ENCODE measurements around the gene SMG5. TPM values are rescaled to one million over a fixed set of nuclear protein-coding genes. Genes with fewer than 3 reads are reported as not detected.

Gene SMG5
- total and polyA plus RNA-seq, 2 experiments from 2014 or later, result 25.9 to 118 TPM

DNA sequence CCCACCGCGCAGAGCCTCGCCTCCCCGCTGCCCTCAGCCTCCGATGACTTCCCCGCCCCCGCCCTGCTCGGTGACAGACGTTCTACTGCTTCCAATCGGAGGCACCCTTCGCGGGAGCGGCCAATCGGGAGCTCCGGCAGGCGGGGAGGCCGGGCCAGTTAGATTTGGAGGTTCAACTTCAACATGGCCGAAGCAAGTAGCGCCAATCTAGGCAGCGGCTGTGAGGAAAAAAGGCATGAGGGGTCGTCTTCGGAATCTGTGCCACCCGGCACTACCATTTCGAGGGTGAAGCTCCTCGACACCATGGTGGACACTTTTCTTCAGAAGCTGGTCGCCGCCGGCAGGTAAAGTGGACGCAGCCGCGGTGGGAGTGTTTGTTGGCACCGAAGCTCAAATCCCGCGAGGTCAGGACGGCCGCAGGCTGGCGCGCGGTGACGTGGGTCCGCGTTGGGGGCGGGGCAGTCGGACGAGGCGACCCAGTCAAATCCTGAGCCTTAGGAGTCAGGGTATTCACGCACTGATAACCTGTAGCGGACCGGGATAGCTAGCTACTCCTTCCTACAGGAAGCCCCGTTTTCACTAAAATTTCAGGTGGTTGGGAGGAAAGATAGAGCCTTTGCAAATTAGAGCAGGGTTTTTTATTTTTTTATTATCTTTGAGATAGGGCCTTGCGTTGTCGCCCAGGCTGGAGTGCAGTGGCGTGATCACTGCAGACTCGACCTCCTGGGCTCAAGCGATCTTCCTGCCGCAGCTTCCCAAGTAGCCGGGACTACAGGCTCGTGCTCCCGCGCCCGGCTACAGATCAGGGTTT is 69.6 kb downstream of the SMG5 start, which contains the start of gene PMF1 (continued):
- TF ChIP-seq, protein P1, sequence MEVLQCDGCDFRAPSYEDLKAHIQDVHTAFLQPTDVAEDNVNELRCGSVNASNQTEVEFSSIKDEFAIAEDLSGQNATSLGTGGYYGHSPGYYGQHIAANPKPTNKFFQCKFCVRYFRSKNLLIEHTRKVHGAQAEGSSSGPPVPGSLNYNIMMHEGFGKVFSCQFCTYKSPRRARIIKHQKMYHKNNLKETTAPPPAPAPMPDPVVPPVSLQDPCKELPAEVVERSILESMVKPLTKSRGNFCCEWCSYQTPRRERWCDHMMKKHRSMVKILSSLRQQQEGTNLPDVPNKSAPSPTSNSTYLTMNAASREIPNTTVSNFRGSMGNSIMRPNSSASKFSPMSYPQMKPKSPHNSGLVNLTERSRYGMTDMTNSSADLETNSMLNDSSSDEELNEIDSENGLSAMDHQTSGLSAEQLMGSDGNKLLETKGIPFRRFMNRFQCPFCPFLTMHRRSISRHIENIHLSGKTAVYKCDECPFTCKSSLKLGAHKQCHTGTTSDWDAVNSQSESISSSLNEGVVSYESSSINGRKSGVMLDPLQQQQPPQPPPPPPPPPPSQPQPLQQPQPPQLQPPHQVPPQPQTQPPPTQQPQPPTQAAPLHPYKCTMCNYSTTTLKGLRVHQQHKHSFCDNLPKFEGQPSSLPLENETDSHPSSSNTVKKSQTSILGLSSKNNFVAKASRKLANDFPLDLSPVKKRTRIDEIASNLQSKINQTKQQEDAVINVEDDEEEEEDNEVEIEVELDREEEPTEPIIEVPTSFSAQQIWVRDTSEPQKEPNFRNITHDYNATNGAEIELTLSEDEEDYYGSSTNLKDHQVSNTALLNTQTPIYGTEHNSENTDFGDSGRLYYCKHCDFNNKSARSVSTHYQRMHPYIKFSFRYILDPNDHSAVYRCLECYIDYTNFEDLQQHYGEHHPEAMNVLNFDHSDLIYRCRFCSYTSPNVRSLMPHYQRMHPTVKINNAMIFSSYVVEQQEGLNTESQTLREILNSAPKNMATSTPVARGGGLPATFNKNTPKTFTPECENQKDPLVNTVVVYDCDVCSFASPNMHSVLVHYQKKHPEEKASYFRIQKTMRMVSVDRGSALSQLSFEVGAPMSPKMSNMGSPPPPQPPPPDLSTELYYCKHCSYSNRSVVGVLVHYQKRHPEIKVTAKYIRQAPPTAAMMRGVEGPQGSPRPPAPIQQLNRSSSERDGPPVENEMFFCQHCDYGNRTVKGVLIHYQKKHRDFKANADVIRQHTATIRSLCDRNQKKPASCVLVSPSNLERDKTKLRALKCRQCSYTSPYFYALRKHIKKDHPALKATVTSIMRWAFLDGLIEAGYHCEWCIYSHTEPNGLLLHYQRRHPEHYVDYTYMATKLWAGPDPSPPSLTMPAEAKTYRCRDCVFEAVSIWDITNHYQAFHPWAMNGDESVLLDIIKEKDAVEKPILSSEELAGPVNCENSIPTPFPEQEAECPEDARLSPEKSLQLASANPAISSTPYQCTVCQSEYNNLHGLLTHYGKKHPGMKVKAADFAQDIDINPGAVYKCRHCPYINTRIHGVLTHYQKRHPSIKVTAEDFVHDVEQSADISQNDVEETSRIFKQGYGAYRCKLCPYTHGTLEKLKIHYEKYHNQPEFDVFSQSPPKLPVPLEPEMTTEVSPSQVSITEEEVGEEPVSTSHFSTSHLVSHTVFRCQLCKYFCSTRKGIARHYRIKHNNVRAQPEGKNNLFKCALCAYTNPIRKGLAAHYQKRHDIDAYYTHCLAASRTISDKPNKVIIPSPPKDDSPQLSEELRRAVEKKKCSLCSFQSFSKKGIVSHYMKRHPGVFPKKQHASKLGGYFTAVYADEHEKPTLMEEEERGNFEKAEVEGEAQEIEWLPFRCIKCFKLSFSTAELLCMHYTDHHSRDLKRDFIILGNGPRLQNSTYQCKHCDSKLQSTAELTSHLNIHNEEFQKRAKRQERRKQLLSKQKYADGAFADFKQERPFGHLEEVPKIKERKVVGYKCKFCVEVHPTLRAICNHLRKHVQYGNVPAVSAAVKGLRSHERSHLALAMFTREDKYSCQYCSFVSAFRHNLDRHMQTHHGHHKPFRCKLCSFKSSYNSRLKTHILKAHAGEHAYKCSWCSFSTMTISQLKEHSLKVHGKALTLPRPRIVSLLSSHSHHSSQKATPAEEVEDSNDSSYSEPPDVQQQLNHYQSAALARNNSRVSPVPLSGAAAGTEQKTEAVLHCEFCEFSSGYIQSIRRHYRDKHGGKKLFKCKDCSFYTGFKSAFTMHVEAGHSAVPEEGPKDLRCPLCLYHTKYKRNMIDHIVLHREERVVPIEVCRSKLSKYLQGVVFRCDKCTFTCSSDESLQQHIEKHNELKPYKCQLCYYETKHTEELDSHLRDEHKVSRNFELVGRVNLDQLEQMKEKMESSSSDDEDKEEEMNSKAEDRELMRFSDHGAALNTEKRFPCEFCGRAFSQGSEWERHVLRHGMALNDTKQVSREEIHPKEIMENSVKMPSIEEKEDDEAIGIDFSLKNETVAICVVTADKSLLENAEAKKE (CRISPR knock-in tag; IDR thresholded peaks at IDR 0.05), result no peak
- TF ChIP-seq POLR2AphosphoS5 (IDR thresholded peaks at IDR 0.05; ENCODE audit: low read depth), result peak; percentile 73
- no peak for TF ChIP-seq EZH2phosphoT487 (IDR thresholded peaks at IDR 0.05; ENCODE audit: unreplicated experiment)
- no peak for TF ChIP-seq ZNF331 (CRISPR knock-in tag; IDR thresholded peaks at IDR 0.05; ENCODE audit: low read depth)
- no peak for TF ChIP-seq ETS1 (IDR thresholded peaks at IDR 0.05)
- TF ChIP-seq EZH2 (IDR thresholded peaks at IDR 0.05; ENCODE audit: low read depth, unreplicated experiment), result no peak

DNA sequence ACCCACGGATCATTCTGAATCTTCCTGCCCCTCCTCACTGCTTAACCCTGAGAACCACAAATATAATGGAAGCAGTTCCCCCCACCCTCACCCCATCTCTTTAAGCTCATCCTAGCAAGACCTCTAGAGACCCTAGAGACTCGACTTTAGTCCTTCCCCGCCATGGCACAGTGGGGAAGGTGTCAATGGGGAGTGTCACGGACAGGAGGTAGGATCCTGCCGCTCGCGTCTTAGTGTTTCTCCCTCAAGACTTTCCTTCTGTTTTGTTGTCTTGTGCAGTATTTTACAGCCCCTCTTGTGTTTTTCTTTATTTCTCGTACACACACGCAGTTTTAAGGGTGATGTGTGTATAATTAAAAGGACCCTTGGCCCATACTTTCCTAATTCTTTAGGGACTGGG is 70.5 kb downstream of the SMG5 start:
- peak; percentile 1; the same call in 1 of the 3 replicates for ATAC-seq
- Mint-ChIP-seq H3K27me3 (ENCODE audit: insufficient read depth, low read depth, poor library complexity) (peaks cover 11% of the 10 kb centered on the region), H3K27ac (peak overlapping the region; percentile 100), H3K9me3 (no peaks in the 10 kb centered on the region), H3K4me3 (peak overlapping the region; percentile 96), H3K36me3 (ENCODE audit: low read depth) (peaks cover 22% of the 10 kb centered on the region), H3K4me1 (peaks cover 33% of the 10 kb centered on the region)
- no peak for TF ChIP-seq ZNF114 (CRISPR knock-in tag; IDR thresholded peaks at IDR 0.05)
- H3K4me3 ChIP-seq, result peak overlapping the region; percentile 64
- H3K4me1 ChIP-seq (ENCODE audit: insufficient read depth), result peaks cover 36% of the 10 kb centered on the region
- no peak overlapping the region for H2AFZ ChIP-seq
- no peaks in the 10 kb centered on the region for H3K27me3 ChIP-seq (ENCODE audit: insufficient read depth)
- peak overlapping the region; percentile 98 for H3K4me2 ChIP-seq
- H3F3A ChIP-seq (replicated peaks; ENCODE audit: low read depth), result peaks cover 11% of the 10 kb centered on the region; the same call in 1 of the 2 replicates
- H3K79me2 ChIP-seq (replicated peaks; ENCODE audit: insufficient read depth), result peaks cover 35% of the 10 kb centered on the region
- H3K27ac ChIP-seq (ENCODE audit: low read depth), result peak overlapping the region; percentile 96
- no peaks in the 10 kb centered on the region for H3K9me2 ChIP-seq (ENCODE audit: insufficient read depth)
- H3K36me3 ChIP-seq (ENCODE audit: insufficient read depth), result 0 out of 2 replicates have a peak, but pooled peaks cover 5% of the 10 kb centered on the region
- 0 out of 2 replicates have a peak, but pooled peaks cover 3% of the 10 kb centered on the region for H4K20me1 ChIP-seq (replicated peaks; ENCODE audit: insufficient read depth)
- DNase-seq (ENCODE audit: low spot score), result no peak

Data from GM23338 (cell line).